ENCODE data around the gene COBLL1.

Gene COBLL1

GRCh38 chr2:164812378-164812777 lies 29.2 kb downstream of the COBLL1 start:
- Histone ChIP-seq H3K27me3 (ENCODE audit: insufficient read depth, low read length) (no peaks in the 10 kb centered on the region), H3K27ac (ENCODE audit: low read depth, low read length, poor library complexity, severe bottlenecking) (no peak overlapping the region), H3K9me2 (ENCODE audit: low read depth, low read length) (no peaks in the 10 kb centered on the region), H4K20me1 (ENCODE audit: insufficient read depth, low read length) (no peaks in the 10 kb centered on the region), H3F3A (ENCODE audit: insufficient read depth, low read length) (no peaks in the 10 kb centered on the region), H3K9me3 (ENCODE audit: low read length) (no peaks in the 10 kb centered on the region), H3K4me3 (ENCODE audit: low read depth, low read length, poor library complexity, severe bottlenecking) (no peak overlapping the region), H3K4me2 (ENCODE audit: low read length) (no peak overlapping the region), H2AFZ (ENCODE audit: low read length) (no peak overlapping the region), H3K9ac (ENCODE audit: low read length) (no peak overlapping the region), H3K79me2 (ENCODE audit: insufficient read depth, low read length) (no peaks in the 10 kb centered on the region), H3K4me1 (ENCODE audit: insufficient read depth, low read length, severe bottlenecking) (no peaks in the 10 kb centered on the region), H3K36me3 (ENCODE audit: insufficient read depth, low read length) (no peaks in the 10 kb centered on the region)
- TF ChIP-seq EZH2 (IDR thresholded peaks at IDR 0.05; ENCODE audit: borderline replicate concordance, low read length) (no peak), CTCF (IDR thresholded peaks at IDR 0.05; ENCODE audit: low read length) (no peak)

GRCh38 chr2:164811819-164812218 lies 29.8 kb downstream of the COBLL1 start:
- no peaks in the 10 kb centered on the region for H3K36me3 ChIP-seq (ENCODE audit: insufficient read depth, low read length)

GRCh38 chr2:164810843-164811242 lies 30.8 kb downstream of the COBLL1 start:
- Histone ChIP-seq H3K36me3 (ENCODE audit: insufficient read depth, low read length) (no peaks in the 10 kb centered on the region), H3K79me2 (ENCODE audit: insufficient read depth, low read length) (no peaks in the 10 kb centered on the region), H2AFZ (ENCODE audit: low read length) (no peak overlapping the region), H3K27ac (ENCODE audit: low read depth, low read length, poor library complexity, severe bottlenecking) (no peak overlapping the region), H3K9ac (ENCODE audit: low read length) (no peak overlapping the region), H3K9me3 (ENCODE audit: low read length) (no peaks in the 10 kb centered on the region), H3K4me1 (ENCODE audit: insufficient read depth, low read length, severe bottlenecking) (no peaks in the 10 kb centered on the region), H4K20me1 (ENCODE audit: insufficient read depth, low read length) (no peaks in the 10 kb centered on the region), H3F3A (ENCODE audit: insufficient read depth, low read length) (no peaks in the 10 kb centered on the region), H3K27me3 (ENCODE audit: insufficient read depth, low read length) (no peaks in the 10 kb centered on the region), H3K4me2 (ENCODE audit: low read length) (no peak overlapping the region), H3K9me2 (ENCODE audit: low read depth, low read length) (no peaks in the 10 kb centered on the region), H3K4me3 (ENCODE audit: low read depth, low read length, poor library complexity, severe bottlenecking) (no peak overlapping the region)
- TF ChIP-seq EZH2 (IDR thresholded peaks at IDR 0.05; ENCODE audit: borderline replicate concordance, low read length) (no peak), CTCF (IDR thresholded peaks at IDR 0.05; ENCODE audit: low read length) (no peak)

More at GRCh38 chr2:164811819-164812218, 29.8 kb downstream of the COBLL1 start:
- Histone ChIP-seq H3K27ac (ENCODE audit: low read depth, low read length, poor library complexity, severe bottlenecking) (no peak overlapping the region), H3K4me3 (ENCODE audit: low read depth, low read length, poor library complexity, severe bottlenecking) (no peak overlapping the region), H3K9me2 (ENCODE audit: low read depth, low read length) (no peaks in the 10 kb centered on the region), H3K79me2 (ENCODE audit: insufficient read depth, low read length) (no peaks in the 10 kb centered on the region), H3K9me3 (ENCODE audit: low read length) (no peaks in the 10 kb centered on the region), H4K20me1 (ENCODE audit: insufficient read depth, low read length) (no peaks in the 10 kb centered on the region), H2AFZ (ENCODE audit: low read length) (no peak overlapping the region), H3K4me1 (ENCODE audit: insufficient read depth, low read length, severe bottlenecking) (no peaks in the 10 kb centered on the region), H3F3A (ENCODE audit: insufficient read depth, low read length) (no peaks in the 10 kb centered on the region), H3K9ac (ENCODE audit: low read length) (no peak overlapping the region), H3K4me2 (ENCODE audit: low read length) (no peak overlapping the region), H3K27me3 (ENCODE audit: insufficient read depth, low read length) (no peaks in the 10 kb centered on the region)
- TF ChIP-seq CTCF (IDR thresholded peaks at IDR 0.05; ENCODE audit: low read length) (no peak), EZH2 (IDR thresholded peaks at IDR 0.05; ENCODE audit: borderline replicate concordance, low read length) (no peak)

Measured in OCI-LY1 (cell line).